SK-N-SH (cell line): ENCODE results near the gene PDE10A.

ENCODE experiments used
- CHD2 ChIP-seq: fragments of 150-350 bp; IDR thresholded peaks from 2 replicates; pipeline ENCODE4 v1.6.1; 2018; ENCODE audit warnings: low read length; ENCODE audit not compliant: partially characterized antibody
- EZH2phosphoT487 ChIP-seq: fragments of 200-600 bp; sonication (generic); IDR thresholded peaks from 2 replicates; pipeline ENCODE4 v1.6.1; 2017; ENCODE audit warnings: low read depth, mixed run types, mild to moderate bottlenecking, antibody characterized with exemption, moderate library complexity, borderline replicate concordance
- NRF1 ChIP-seq: IDR thresholded peaks from 2 replicates; pipeline ENCODE4 v1.6.1; 2012; ENCODE audit warnings: low read depth, mild to moderate bottlenecking, low read length
- RXRA ChIP-seq: IDR thresholded peaks from 2 replicates; pipeline ENCODE4 v1.4.0; 2012; ENCODE audit warnings: low read depth, mild to moderate bottlenecking, borderline replicate concordance
- TAF1 ChIP-seq: IDR thresholded peaks from 2 replicates; pipeline ENCODE4 v1.6.1; 2012; ENCODE audit warnings: low read depth, mild to moderate bottlenecking, low read length, moderate library complexity, borderline replicate concordance
- TF ChIP-seq, protein P1 (sequence below): fragments of 200-600 bp; sonication (generic); IDR thresholded peaks from 2 replicates; pipeline ENCODE4 v1.6.1; 2017; ENCODE audit warnings: antibody characterized with exemption, mild to moderate bottlenecking, moderate library complexity
- TF ChIP-seq, protein P2 (sequence below): IDR thresholded peaks from 2 replicates; pipeline ENCODE4 v1.4.0; 2012; ENCODE audit warnings: low read depth, borderline replicate concordance

DNA sequence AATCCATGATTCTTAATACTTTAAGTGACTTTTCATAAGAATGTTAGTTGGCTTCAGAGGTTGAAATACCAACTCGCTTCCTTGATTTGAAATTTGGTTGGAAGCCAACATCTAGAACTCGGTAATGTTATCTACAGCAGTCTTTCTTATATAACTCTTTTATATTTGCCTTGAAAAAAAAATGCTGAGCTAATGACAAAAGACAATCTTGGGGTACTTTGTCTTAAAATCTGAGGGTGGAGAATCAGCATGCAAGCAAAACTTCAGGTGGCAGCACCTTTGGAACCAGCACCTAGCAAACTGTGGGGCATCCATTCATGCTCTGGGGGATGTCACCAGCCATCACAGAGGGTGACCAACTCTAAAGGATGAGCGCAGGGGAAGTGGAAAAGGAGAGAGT, 76.3 kb downstream of the PDE10A start:
- TF ChIP-seq, protein P1, sequence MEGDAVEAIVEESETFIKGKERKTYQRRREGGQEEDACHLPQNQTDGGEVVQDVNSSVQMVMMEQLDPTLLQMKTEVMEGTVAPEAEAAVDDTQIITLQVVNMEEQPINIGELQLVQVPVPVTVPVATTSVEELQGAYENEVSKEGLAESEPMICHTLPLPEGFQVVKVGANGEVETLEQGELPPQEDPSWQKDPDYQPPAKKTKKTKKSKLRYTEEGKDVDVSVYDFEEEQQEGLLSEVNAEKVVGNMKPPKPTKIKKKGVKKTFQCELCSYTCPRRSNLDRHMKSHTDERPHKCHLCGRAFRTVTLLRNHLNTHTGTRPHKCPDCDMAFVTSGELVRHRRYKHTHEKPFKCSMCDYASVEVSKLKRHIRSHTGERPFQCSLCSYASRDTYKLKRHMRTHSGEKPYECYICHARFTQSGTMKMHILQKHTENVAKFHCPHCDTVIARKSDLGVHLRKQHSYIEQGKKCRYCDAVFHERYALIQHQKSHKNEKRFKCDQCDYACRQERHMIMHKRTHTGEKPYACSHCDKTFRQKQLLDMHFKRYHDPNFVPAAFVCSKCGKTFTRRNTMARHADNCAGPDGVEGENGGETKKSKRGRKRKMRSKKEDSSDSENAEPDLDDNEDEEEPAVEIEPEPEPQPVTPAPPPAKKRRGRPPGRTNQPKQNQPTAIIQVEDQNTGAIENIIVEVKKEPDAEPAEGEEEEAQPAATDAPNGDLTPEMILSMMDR = no peak
- TF ChIP-seq, protein P2, sequence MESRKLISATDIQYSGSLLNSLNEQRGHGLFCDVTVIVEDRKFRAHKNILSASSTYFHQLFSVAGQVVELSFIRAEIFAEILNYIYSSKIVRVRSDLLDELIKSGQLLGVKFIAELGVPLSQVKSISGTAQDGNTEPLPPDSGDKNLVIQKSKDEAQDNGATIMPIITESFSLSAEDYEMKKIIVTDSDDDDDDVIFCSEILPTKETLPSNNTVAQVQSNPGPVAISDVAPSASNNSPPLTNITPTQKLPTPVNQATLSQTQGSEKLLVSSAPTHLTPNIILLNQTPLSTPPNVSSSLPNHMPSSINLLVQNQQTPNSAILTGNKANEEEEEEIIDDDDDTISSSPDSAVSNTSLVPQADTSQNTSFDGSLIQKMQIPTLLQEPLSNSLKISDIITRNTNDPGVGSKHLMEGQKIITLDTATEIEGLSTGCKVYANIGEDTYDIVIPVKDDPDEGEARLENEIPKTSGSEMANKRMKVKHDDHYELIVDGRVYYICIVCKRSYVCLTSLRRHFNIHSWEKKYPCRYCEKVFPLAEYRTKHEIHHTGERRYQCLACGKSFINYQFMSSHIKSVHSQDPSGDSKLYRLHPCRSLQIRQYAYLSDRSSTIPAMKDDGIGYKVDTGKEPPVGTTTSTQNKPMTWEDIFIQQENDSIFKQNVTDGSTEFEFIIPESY = no peak
- TF ChIP-seq EZH2phosphoT487 = no peak
- no peak for TF ChIP-seq RXRA
- no peak for TF ChIP-seq CHD2
- TF ChIP-seq TAF1 = no peak
- no peak for TF ChIP-seq NRF1
